Neuron (in vitro differentiated cells): ENCODE measurements around the gene RAP1GAP.

Source experiments
- H2AFZ ChIP-seq: one replicate; pipeline ENCODE4 v1.6.1; 2013; ENCODE audit warnings: low read depth, mild to moderate bottlenecking, inconsistent platforms, low read length, moderate library complexity
- H3K27me3 ChIP-seq: one replicate; pipeline ENCODE4 v1.6.1; 2013; ENCODE audit warnings: low read length; ENCODE audit not compliant: insufficient read depth
- H3K36me3 ChIP-seq: one replicate; pipeline ENCODE4 v1.6.1; 2013; ENCODE audit warnings: low read length; ENCODE audit not compliant: insufficient read depth
- H3K4me1 ChIP-seq: one replicate; pipeline ENCODE4 v1.6.1; 2013; ENCODE audit warnings: low read length; ENCODE audit not compliant: insufficient read depth
- H3K4me3 ChIP-seq: 2 replicates; pipeline ENCODE4 v1.5.1; 2013; ENCODE audit warnings: mild to moderate bottlenecking, low read length, moderate library complexity
- H3K9me3 ChIP-seq: one replicate; pipeline ENCODE4 v1.6.1; 2013; ENCODE audit warnings: low read length

Gene RAP1GAP

DNA sequence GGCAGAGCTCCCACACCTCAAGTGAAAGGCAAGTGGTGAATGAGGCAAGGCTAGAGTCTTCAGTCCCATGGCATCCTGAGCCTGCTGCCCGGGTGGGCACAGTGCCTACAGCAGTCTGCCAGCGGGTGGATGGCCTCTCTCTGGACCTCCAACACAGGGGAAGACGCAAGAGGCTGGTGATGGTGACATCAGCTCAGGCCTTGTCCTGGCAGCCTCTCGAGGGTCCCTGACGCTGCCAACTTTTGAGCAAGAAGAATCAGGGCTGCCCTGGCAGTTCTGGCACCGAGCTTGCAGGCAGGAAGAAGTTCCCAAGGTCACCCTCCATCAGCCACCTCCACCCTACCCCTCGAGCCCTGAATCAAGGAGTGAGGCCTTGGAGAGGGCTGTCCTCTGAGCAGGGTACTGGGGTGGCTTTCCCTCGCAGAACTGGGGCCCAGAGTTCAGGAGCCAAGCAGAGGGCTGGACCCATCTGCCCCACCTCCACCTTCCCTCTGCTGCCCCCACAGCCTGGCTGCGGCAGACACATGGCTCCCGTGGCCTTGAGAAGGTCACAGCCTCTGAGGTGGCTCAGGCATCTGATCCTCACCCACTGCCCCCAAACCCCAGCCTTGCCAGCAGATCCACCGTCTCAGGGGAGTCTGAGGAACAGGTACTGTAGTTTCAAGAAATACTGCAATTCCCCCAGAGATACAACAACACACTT, 5.8 kb downstream of the RAP1GAP start:
- H3K4me3 ChIP-seq, result no peak overlapping the region
- H3K36me3 ChIP-seq, result no peaks in the 10 kb centered on the region
- no peak overlapping the region for H2AFZ ChIP-seq
- peaks cover 41% of the 10 kb centered on the region for H3K27me3 ChIP-seq
- no peaks in the 10 kb centered on the region for H3K9me3 ChIP-seq
- peaks cover 22% of the 10 kb centered on the region for H3K4me1 ChIP-seq

DNA sequence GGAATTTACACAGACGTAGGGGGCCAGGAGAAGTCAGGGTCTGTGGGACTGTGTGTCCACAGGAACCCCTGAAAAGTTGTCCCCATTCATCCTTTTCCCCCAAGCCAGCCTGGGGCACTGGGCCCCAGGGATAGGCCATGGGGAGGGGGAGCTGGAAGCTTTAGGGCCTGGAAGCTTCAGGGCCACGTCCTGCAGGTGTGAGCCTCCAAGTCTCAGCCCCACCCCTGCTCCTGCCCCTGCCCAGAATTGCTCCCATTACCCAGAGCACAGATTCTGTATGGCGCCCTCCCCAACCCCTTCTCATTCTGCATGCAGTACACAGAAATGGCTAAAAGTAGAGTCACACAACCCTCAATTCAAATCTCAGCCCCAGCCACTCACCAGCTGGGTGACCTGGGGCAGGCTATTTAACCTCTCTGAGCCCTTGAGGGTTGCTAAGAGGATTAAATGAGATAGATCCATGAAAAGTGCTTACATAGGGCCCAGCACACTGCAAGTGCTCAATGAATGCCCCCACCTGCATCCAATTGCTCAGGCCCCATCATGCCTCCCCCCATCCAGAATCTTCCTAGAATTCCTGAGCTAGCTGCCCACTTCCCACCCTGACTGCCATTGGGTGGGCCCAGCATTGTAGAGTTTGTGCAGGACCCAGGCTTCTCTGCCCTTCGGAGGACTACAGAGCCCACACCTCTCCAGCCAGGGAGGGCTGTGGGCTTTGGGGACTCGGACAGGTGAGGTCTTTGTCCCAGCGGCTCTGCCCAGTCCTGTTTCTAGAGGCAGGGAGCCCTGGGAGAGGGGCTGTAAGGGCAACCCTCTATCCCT, 6.5 kb downstream of the RAP1GAP start:
- Histone ChIP-seq H3K4me1 (peaks cover 19% of the 10 kb centered on the region), H3K4me3 (no peak overlapping the region), H3K36me3 (no peaks in the 10 kb centered on the region), H3K9me3 (no peaks in the 10 kb centered on the region), H3K27me3 (peaks cover 36% of the 10 kb centered on the region), H2AFZ (no peak overlapping the region)

DNA sequence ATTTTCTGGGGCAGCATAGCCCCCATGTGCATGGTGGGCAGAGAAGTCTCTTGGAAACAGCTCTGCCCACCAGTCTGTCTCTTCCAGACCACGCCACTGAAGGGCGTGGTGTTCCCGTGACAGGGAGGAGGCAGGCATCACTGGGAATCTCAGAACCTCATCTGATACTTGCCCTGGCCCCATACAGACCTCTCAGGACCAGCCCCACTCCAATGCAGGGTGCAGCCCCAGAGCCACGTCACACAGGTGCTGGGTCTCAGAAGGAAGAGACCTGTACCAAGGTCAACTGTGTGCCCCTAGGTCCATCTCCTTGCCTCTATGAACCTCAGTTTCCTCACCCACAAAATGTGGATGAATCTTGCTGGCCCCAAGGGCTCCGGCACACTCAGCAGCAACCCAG, 7.3 kb downstream of the RAP1GAP start:
- peaks cover 33% of the 10 kb centered on the region for H3K27me3 ChIP-seq
- H3K9me3 ChIP-seq, result no peaks in the 10 kb centered on the region
- H3K36me3 ChIP-seq, result no peaks in the 10 kb centered on the region
- H2AFZ ChIP-seq, result no peak overlapping the region
- H3K4me3 ChIP-seq, result no peak overlapping the region
- peaks cover 11% of the 10 kb centered on the region for H3K4me1 ChIP-seq

DNA sequence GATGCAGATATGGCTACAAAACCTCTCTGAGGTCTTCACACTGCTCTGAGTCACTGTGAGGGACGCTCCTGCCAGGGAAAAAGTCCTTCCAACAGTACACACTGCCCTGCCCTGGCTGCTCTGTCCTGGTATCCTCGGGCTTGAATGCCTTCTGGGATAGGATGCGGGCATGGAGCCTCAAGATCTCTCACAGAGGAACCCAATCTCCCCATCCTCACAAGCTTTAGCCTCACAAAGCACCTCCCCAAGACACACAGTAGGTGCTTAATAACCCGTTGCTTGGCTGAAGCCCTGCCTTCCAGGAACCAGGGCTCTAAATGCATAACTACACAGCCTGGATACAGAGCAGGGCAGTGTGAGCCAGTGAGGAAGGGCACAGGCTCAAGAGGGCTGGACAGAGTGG, 9.2 kb downstream of the RAP1GAP start:
- Histone ChIP-seq H3K27me3 (peaks cover 28% of the 10 kb centered on the region), H2AFZ (no peak overlapping the region), H3K4me1 (no peaks in the 10 kb centered on the region), H3K9me3 (no peaks in the 10 kb centered on the region), H3K36me3 (no peaks in the 10 kb centered on the region), H3K4me3 (no peak overlapping the region)

DNA sequence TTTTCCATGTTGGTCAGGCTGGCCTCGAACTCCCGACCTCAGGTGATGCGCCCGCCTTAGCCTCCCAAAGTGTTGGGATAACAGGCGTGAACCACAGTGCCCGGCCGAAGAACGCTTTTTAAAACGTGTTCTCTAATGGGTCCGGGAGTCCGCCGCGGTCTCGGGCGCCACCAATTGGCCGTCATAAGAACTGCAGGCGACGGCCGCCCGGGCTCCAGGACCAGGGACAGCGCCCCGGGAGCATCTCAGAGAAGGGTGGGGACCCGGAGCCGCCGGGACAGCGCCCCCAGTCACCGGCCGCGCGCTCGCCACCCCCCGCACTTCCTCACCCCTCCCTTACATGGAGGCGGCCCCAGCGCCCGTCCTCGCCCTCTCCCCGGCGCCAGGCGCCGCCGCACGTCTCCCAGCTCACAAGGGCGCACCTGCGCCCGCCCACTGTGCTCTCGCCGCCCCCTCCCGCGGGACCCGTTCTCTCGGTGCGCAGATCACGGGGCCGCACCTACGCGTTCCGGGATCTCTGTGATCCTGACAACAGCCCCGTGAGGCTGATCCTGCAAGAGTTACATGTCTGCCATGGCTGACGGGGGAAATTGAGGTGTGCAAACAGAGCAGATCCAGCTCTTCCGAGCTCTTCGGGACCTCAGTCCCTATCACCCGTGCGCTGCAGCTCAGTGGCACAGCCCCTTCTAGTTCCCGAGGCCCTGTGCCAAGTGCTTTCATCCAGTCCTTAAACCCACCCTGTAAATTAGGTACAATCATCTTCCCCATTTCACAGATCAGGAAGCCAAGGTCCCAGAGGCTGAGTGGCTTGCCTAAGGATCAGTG, 9.8 kb downstream of the RAP1GAP start:
- H3K4me3 ChIP-seq, result peak overlapping the region; percentile 23
- no peaks in the 10 kb centered on the region for H3K9me3 ChIP-seq
- H3K36me3 ChIP-seq, result no peaks in the 10 kb centered on the region
- H3K4me1 ChIP-seq, result no peaks in the 10 kb centered on the region
- peaks cover 26% of the 10 kb centered on the region for H3K27me3 ChIP-seq
- H2AFZ ChIP-seq, result no peak overlapping the region

DNA sequence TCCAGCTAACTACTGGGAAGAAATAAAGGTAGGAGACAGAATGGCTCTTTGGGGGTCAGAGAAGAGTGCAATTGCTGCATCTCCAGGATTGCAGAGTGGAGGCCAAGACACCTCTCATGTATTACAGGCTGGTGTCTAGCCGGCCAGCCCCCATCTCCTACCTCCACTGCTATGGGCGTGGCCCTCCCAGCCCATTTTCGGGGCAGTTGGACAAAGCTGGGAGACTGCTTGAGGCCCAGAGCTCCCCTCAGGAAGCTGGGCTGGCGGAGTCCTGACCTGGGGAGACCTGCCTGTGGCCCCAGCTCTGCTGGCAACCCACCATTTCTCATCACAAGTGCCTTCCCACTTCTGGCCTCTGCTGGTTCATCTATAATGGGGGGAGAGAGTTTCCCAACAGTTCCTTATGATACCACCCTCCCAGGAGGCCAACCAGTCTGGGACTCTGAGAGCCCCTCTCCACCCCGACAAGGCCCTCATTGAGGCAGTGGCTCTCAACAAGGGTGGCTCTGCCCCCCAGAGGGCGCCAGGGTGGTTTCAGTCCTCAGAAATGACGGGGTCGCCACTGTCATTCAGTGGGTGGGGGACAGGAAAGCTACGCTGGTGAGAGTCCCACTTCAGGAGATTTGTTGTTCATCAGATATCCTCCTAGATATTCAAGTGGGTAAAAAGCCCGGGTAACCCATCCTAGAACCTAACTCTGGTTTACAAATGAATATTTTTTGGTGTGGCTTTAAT, 11.5 kb downstream of the RAP1GAP start:
- peaks cover 3% of the 10 kb centered on the region for H3K4me1 ChIP-seq
- H3K27me3 ChIP-seq, result peaks cover 24% of the 10 kb centered on the region
- H3K36me3 ChIP-seq, result no peaks in the 10 kb centered on the region
- no peak overlapping the region for H3K4me3 ChIP-seq
- no peaks in the 10 kb centered on the region for H3K9me3 ChIP-seq
- no peak overlapping the region for H2AFZ ChIP-seq

DNA sequence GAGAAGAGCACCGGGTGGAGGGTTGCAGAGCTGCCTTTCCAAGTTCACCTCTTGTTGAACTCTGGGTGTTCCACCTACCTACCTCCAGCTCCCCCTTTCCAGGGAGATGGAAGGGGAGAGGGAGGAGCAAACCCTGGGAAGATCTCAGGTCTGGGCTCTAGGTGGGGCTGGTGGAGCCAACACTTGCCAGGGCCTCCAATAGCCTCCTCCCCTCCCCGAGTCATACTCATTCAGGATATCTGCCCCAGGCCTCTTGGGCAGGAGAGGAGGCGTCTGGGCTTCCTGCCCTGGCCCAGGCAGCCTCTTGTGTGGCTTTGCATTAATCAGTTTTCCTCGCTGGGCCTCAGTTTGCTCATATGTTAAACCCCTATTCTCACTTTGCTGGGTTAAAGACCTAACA, 13.4 kb downstream of the RAP1GAP start:
- no peaks in the 10 kb centered on the region for H3K9me3 ChIP-seq
- no peak overlapping the region for H2AFZ ChIP-seq
- peaks cover 27% of the 10 kb centered on the region for H3K27me3 ChIP-seq
- no peaks in the 10 kb centered on the region for H3K36me3 ChIP-seq
- no peak overlapping the region for H3K4me3 ChIP-seq
- peaks cover 11% of the 10 kb centered on the region for H3K4me1 ChIP-seq

DNA sequence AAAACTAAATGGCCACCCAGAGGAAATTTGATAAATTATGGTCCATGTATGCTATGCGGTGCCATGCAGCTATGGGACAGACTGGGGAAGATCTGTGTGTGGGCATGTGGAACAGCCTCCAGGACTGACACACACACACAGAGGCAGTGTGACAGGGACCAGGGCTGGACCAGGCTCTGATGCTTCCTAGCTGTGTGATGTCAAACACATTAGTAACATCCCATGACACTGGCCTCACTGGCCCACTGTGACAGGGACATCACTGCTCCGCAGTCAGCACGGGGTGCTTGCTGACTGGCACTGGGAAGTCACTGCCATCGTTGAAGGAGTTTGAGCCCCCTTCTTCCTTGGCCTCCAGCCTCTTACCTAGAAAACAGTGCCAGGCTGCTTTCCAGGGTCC, 13.9 kb downstream of the RAP1GAP start:
- Histone ChIP-seq H3K4me1 (peaks cover 16% of the 10 kb centered on the region), H3K4me3 (no peak overlapping the region), H3K36me3 (no peaks in the 10 kb centered on the region), H3K9me3 (no peaks in the 10 kb centered on the region), H2AFZ (no peak overlapping the region), H3K27me3 (peaks cover 27% of the 10 kb centered on the region)

DNA sequence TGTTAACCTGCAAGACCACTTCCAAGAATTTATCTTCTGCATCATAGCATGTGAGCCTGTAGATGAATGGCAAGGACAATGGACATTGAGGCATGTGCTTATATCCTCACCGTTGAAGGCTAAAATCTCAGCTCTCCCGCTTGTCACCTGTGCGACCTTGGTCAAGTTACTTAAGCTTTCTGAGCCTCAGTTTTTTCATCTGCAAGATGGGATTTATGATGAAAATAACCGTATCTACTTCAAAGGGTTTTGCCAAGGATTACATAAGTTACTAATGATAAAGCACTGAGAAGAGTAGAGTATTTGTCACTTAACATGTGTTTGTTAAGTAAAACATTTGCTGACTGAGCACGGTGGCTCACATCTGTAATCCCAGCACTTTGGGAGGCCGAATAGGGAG, 14.9 kb downstream of the RAP1GAP start:
- H2AFZ ChIP-seq, result no peak overlapping the region
- H3K27me3 ChIP-seq, result peaks cover 20% of the 10 kb centered on the region
- H3K36me3 ChIP-seq, result no peaks in the 10 kb centered on the region
- H3K9me3 ChIP-seq, result no peaks in the 10 kb centered on the region
- H3K4me1 ChIP-seq, result peaks cover 16% of the 10 kb centered on the region
- H3K4me3 ChIP-seq, result no peak overlapping the region

DNA sequence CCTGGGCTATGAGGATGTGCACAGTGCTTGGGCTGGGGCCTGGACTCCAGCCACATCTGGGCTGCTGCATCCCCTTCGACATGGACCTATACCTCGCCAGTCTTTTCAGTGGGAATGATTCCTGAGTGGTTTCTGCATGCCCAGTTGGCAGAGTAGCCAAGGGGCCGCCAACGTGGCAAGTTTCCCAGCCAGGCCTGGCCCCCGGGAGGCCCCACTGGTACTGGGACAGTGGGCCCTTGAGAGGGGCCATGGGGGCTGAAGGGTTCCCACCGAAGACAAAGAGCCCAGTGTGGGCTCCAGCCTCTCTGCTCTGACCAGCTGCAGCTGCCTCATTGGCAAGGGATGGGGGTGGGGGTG, 15.4 kb downstream of the RAP1GAP start:
- H3K36me3 ChIP-seq, result no peaks in the 10 kb centered on the region
- peaks cover 20% of the 10 kb centered on the region for H3K27me3 ChIP-seq
- no peak overlapping the region for H2AFZ ChIP-seq
- no peaks in the 10 kb centered on the region for H3K9me3 ChIP-seq
- H3K4me1 ChIP-seq, result peaks cover 16% of the 10 kb centered on the region
- H3K4me3 ChIP-seq, result no peak overlapping the region

DNA sequence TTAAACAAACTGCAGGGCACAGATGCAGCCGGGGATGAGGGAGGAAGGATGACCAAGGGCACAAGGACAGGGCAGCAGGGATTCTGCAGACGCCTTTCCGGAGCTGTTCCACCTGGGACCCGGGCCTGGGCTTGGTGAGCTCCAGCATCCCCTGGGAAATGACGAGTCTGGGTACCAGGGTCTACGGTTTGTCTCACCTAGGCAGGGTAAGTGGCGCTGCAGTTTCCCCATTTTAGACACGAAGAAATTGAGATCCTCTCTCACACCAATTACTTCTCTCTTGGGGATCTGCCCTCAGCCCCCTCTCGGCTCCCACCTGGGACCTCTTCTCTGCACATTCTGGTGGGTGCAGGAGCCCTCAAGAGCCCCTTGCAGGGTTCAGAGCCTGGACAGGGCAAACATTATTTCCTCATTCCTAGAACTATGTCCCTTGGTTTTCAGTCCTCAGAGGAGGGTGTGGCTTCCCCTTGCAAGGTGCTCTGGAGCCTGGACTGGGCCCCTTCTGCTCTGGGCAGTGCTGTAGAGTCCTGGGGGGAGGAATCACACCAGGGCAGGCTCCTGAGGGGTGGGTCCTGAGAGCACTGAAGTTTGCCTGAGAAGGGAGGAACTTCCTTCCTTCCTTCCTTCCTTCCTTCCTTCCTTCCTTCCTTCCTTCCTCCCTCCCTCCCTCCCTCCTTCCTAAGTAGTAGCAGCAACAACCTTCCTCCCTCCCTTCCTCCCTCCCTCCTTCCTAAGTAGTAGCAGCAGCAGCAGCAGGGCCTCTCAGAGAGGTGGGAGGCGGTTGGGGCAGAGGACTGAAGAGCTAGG, 16.0 kb downstream of the RAP1GAP start:
- H3K36me3 ChIP-seq, result no peaks in the 10 kb centered on the region
- peaks cover 20% of the 10 kb centered on the region for H3K27me3 ChIP-seq
- H3K9me3 ChIP-seq, result no peaks in the 10 kb centered on the region
- no peak overlapping the region for H3K4me3 ChIP-seq
- no peak overlapping the region for H2AFZ ChIP-seq
- peaks cover 16% of the 10 kb centered on the region for H3K4me1 ChIP-seq
